ENCODE data around the gene HOXA3. TPM values are rescaled to one million over a fixed set of nuclear protein-coding genes. Genes with fewer than 3 reads are reported as not detected.

The HOXA3 gene
- total RNA-seq, 2 donors from 2014 or later: 13.3 to 14.1 TPM

GRCh38 chr7:27114881-27115220 is 37.5 kb downstream of the HOXA3 start:
- no peak for DNase-seq
- no peaks in the 10 kb centered on the region for H3K27me3 ChIP-seq
- peak overlapping the region; percentile 75 for H3K27ac ChIP-seq
- intact Hi-C loops (cut with DNase I): no loop called here
- no peaks in the 10 kb centered on the region for H3K36me3 ChIP-seq
- no peaks in the 10 kb centered on the region for H3K9me3 ChIP-seq
- H3K9ac ChIP-seq (ENCODE audit: low read depth in 2 of 2, low read length in 2 of 2): peak overlapping the region; percentile 77 to 97
- TF ChIP-seq, protein P1, sequence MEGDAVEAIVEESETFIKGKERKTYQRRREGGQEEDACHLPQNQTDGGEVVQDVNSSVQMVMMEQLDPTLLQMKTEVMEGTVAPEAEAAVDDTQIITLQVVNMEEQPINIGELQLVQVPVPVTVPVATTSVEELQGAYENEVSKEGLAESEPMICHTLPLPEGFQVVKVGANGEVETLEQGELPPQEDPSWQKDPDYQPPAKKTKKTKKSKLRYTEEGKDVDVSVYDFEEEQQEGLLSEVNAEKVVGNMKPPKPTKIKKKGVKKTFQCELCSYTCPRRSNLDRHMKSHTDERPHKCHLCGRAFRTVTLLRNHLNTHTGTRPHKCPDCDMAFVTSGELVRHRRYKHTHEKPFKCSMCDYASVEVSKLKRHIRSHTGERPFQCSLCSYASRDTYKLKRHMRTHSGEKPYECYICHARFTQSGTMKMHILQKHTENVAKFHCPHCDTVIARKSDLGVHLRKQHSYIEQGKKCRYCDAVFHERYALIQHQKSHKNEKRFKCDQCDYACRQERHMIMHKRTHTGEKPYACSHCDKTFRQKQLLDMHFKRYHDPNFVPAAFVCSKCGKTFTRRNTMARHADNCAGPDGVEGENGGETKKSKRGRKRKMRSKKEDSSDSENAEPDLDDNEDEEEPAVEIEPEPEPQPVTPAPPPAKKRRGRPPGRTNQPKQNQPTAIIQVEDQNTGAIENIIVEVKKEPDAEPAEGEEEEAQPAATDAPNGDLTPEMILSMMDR (IDR thresholded peaks at IDR 0.05): no peak
- peaks cover 15% of the 10 kb centered on the region for H3K4me1 ChIP-seq
- H3K4me3 ChIP-seq: peak overlapping the region; percentile 22

- H3K9ac ChIP-seq (ENCODE audit: low read depth in 2 of 2, low read length in 2 of 2): peak overlapping the region; percentile 56 to 91
- no peaks in the 10 kb centered on the region for H3K27me3 ChIP-seq
- peak overlapping the region; percentile 91 for H3K27ac ChIP-seq
- H3K4me1 ChIP-seq: peaks cover 15% of the 10 kb centered on the region
- no peaks in the 10 kb centered on the region for H3K9me3 ChIP-seq
- DNase-seq: peak; percentile 70
- intact Hi-C loops (cut with DNase I): no loop called here
- no peaks in the 10 kb centered on the region for H3K36me3 ChIP-seq
- TF ChIP-seq, protein P1 (IDR thresholded peaks at IDR 0.05): no peak
- peak overlapping the region; percentile 48 for H3K4me3 ChIP-seq
Observed at GRCh38 chr7:27113991-27114769, 38.2 kb downstream of the HOXA3 start.

DNA sequence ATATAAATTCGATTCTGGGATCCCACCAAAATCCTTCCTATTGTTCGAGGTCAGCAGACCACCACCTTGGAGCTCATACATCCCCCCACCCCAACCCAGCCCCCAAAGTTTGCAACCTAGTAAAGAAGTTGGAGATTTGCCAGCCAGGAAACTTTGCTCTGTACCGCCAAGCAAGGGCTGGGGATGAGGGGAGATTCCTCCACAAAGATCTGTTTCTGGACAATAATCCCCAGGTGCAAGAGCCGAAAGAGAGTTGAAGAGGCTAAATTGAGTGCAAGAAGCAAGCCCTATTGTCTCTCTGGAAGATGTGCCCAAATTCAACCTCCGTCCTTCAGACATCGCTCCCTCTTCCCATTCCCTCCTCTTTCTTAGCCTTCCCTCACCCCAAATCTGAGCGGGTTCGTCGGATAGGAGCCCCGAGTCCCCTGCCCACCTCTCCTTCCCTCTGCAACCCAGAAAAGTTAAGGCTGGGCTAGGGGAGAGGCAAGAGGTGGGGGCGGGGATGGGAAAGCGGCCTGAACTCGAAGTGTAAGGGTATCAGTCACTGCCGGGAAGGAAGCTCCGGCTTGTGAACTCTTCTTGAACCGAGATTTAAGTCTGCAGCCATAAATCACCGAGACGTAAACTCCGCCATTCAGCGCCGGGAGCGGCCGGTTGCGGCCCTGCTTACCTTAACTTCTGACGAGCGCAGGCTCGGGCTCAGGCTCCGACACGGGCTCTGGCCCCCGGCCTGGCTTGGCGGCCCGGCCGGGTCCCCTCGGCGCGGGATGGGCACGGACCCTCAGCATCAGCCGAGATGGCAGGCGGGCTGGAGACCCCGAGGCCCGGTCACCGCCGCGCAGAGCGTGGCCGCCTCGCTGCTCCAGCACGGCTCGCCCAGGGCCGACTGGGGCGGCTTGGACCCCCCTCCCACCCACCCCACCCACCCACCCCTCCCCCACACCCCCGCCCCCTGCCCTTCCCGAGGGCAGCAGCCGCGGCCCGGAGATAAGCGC is 39.1 kb downstream of the HOXA3 start:
- Histone ChIP-seq H3K27me3 (no peaks in the 10 kb centered on the region), H3K9me3 (no peaks in the 10 kb centered on the region), H3K4me1 (peaks cover 8% of the 10 kb centered on the region), H3K4me3 (peak overlapping the region; percentile 48), H3K27ac (peak overlapping the region; percentile 91), H3K36me3 (no peaks in the 10 kb centered on the region), H3K9ac (ENCODE audit: low read depth in 2 of 2, low read length in 2 of 2) (peak overlapping the region; percentile 59 to 81)
- TF ChIP-seq, protein P1 (IDR thresholded peaks at IDR 0.05): no peak
- intact Hi-C loops (cut with DNase I): no loop called here
- DNase-seq: peak; percentile 86

DNA sequence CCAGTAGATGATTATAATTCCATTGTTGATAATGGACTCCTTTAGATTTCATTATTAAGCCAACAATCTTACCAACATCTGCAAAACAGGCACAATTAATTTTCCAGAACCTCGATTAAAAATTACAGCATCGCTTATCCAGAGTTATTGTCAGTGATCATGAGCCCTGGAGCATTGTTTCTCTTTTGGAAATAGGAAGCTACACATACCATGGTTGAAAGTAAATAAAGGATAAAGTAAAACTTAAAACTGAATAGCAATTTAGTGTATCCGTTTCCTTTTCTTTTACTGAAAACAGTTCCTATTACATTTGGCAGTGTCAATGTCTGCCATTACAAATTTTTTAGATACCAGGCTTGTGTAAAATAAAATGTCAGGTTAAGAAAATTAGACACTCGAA is 40.0 kb downstream of the HOXA3 start:
- Histone ChIP-seq H3K4me1 (peaks cover 8% of the 10 kb centered on the region), H3K9me3 (no peaks in the 10 kb centered on the region), H3K9ac (ENCODE audit: low read depth in 2 of 2, low read length in 2 of 2) (peak overlapping the region in 1 of 2 donors; percentile 29), H3K27me3 (no peaks in the 10 kb centered on the region), H3K36me3 (no peaks in the 10 kb centered on the region), H3K27ac (peak overlapping the region; percentile 91), H3K4me3 (no peak overlapping the region)
- TF ChIP-seq, protein P1 (IDR thresholded peaks at IDR 0.05): no peak
- no peak for DNase-seq
- intact Hi-C loops (cut with DNase I): no loop called here

DNA sequence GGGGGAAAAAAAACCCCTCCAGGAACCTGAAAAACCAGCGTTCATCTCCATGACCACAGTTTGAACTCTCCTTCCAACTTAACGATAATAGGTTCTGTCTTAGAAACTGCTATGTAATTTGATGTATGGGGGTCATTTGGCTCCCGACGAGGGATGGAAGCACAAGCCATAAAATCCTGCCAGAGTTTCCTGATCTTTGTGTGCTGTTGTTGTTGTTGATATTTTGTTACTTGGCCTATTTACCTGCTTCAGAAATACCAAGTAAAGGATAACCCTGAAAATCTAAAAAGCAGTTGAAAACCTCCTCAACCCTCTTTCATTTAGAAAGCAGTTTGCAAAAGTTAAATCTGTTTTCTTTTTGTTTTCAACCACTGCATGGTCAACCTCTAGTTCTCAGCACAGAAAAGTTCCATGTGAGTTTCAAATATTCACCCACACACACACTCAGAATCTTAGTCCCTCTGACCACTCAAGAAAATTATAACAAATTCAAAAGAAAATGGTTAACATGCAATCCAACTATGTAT is 40.6 kb downstream of the HOXA3 start:
- H3K27me3 ChIP-seq: no peaks in the 10 kb centered on the region
- no peak overlapping the region for H3K4me3 ChIP-seq
- H3K4me1 ChIP-seq: peaks cover 6% of the 10 kb centered on the region
- peak; percentile 22 for DNase-seq
- H3K9ac ChIP-seq (ENCODE audit: low read depth in 2 of 2, low read length in 2 of 2): peak overlapping the region in 1 of 2 donors; percentile 62
- intact Hi-C loops (cut with DNase I): no loop called here
- peak overlapping the region; percentile 91 for H3K27ac ChIP-seq
- TF ChIP-seq, protein P1 (IDR thresholded peaks at IDR 0.05): no peak
- no peaks in the 10 kb centered on the region for H3K9me3 ChIP-seq
- H3K36me3 ChIP-seq: no peaks in the 10 kb centered on the region

Data from colonic mucosa (tissue), 4 donors.